K562 (cell line): ENCODE data around the gene BCAS4. TPM values are rescaled to one million over a fixed set of nuclear protein-coding genes. Genes with fewer than 3 reads are reported as not detected.

Source experiments
- ATAC-seq: fragments of 200-7000 bp; cut with Tn5 transposase; 3 replicates; pipeline ENCODE4 v1.9.1; 2020; ENCODE audit warnings: moderate library complexity
- BruUV-seq: library from RNA; stranded (reverse); fragments of 400-500 nt; replicated peaks from 2 replicates; lab custom pipeline; 2021; lab: Mats Ljungman, UMichigan
- CTCF ChIA-PET: fragments of 300-600 bp; formaldehyde crosslinking; extraction: SDS; loops from one replicate; lab custom pipeline; 2021; ENCODE audit warnings: low intra/inter-chr PET ratio; lab: Yijun Ruan, JAX
- POLR2A ChIA-PET: fragments of 300-600, 350-650 bp; sonication (Branson Sonifier 250); formaldehyde crosslinking; extraction: SDS; loops from one replicate; lab custom pipeline; 2021; ENCODE audit warnings: antibody characterized with exemption, inconsistent platforms; lab: Yijun Ruan, JAX
- DNase-seq, 4 experiments: peaks; one replicate each; pipeline versions ENCODE4 v3.0.0 to v3.0.0-alpha.2; 2011 to 2018; ENCODE audit warnings: low spot score in 3 of 4, mixed read lengths in 3 of 4; ENCODE audit errors: extremely low read depth in 1 of 4
- FAIRE-seq: peaks from 2 replicates; lab custom pipeline; 2011; peaks lifted over from hg19 to GRCh38; lab: Jason Lieb, UNC
- H2AFZ ChIP-seq: 2 replicates; pipeline ENCODE4 v1.6.0; 2011; ENCODE audit warnings: low read depth, low read length, control low read depth, inconsistent platforms
- H3K27ac ChIP-seq: fragments of 200-600 bp; 3 replicates; pipeline ENCODE4 v1.8.0; 2011; ENCODE audit warnings: low read depth, mild to moderate bottlenecking, control low read depth, inconsistent platforms, low read length, moderate library complexity, mixed read lengths; ENCODE audit errors: extremely low read depth
- H3K27me3 ChIP-seq, 2 experiments: fragments of 300-600 bp in 1 of 2; 2 replicates in 1 of 2; 3 replicates in 1 of 2; pipeline versions ENCODE4 v1.6.0 to v1.8.0; 2011; ENCODE audit warnings: inconsistent platforms in 2 of 2, low read length in 2 of 2, mild to moderate bottlenecking in 1 of 2, mixed read lengths in 1 of 2, moderate library complexity in 1 of 2; ENCODE audit not compliant: control insufficient read depth in 2 of 2, insufficient read depth in 2 of 2
- H3K36me3 ChIP-seq: fragments of 300-600 bp; 3 replicates; pipeline ENCODE4 v1.8.0; 2011; ENCODE audit warnings: mild to moderate bottlenecking, low read length, inconsistent platforms; ENCODE audit not compliant: control insufficient read depth, insufficient read depth
- H3K4me1 ChIP-seq, 2 experiments: fragments of 200-600 bp in 1 of 2; replicated peaks in 1 of 2; 2 replicates in 1 of 2; 3 replicates in 1 of 2; pipeline versions ENCODE4 v1.5.1 to v1.8.0; 2011; ENCODE audit warnings: inconsistent platforms in 2 of 2, low read length in 2 of 2, mild to moderate bottlenecking in 1 of 2, mixed read lengths in 1 of 2, moderate library complexity in 1 of 2; ENCODE audit not compliant: control insufficient read depth in 2 of 2, insufficient read depth in 2 of 2
- H3K4me2 ChIP-seq: 2 replicates; pipeline ENCODE4 v1.6.1; 2011; ENCODE audit warnings: low read length, control low read depth, inconsistent platforms, mixed read lengths; ENCODE audit not compliant: insufficient read depth
- H3K4me3 ChIP-seq: fragments of 200-600 bp; sonication (generic), shearing (Covaris generic); 2 replicates; pipeline ENCODE4 v1.5.1; 2016; ENCODE audit warnings: control low read depth, inconsistent platforms
- H3K79me2 ChIP-seq: fragments of 200-600 bp; 3 replicates; pipeline ENCODE4 v1.8.0; 2011; ENCODE audit warnings: low read length, inconsistent platforms; ENCODE audit not compliant: control insufficient read depth, insufficient read depth
- H3K9ac ChIP-seq, 2 experiments: 2 replicates each; pipeline versions ENCODE4 v1.6.0 to v1.6.1; 2011; ENCODE audit warnings: low read depth in 2 of 2, low read length in 2 of 2, control low read depth in 1 of 2, inconsistent platforms in 1 of 2, mild to moderate bottlenecking in 1 of 2, mixed read lengths in 1 of 2; ENCODE audit not compliant: insufficient read depth in 1 of 2
- H3K9me1 ChIP-seq: one replicate; pipeline ENCODE4 v1.6.0; 2011; ENCODE audit warnings: inconsistent platforms, mild to moderate bottlenecking, low read length, moderate library complexity; ENCODE audit not compliant: control insufficient read depth, insufficient read depth
- H3K9me3 ChIP-seq: replicated peaks from 2 replicates; pipeline ENCODE4 v1.5.1; 2011; ENCODE audit warnings: low read depth, low read length, inconsistent platforms; ENCODE audit not compliant: control insufficient read depth, insufficient read depth
- H4K20me1 ChIP-seq: replicated peaks from 2 replicates; pipeline ENCODE4 v1.6.1; 2011; ENCODE audit warnings: low read length, inconsistent platforms, mixed read lengths; ENCODE audit not compliant: control insufficient read depth, insufficient read depth
- MEIS2 ChIP-seq: fragments of 450-650 bp; IDR thresholded peaks from 2 replicates; pipeline ENCODE4 v1.6.1; 2014; ENCODE audit warnings: mild to moderate bottlenecking; ENCODE audit not compliant: partially characterized antibody
- NCOA2 ChIP-seq, 2 experiments: fragments of 450-650 bp; IDR thresholded peaks; 2 replicates each; pipeline ENCODE4 v1.6.1; 2018; ENCODE audit warnings: mild to moderate bottlenecking in 2 of 2, moderate library complexity in 1 of 2; ENCODE audit not compliant: partially characterized antibody in 2 of 2
- SPI1 ChIP-seq: IDR thresholded peaks from 2 replicates; pipeline ENCODE4 v1.6.1; 2011; ENCODE audit warnings: low read depth, low read length, control low read depth, borderline replicate concordance
- TAF1 ChIP-seq: IDR thresholded peaks from 2 replicates; pipeline ENCODE4 v1.6.1; 2011; ENCODE audit warnings: mild to moderate bottlenecking, low read length, moderate library complexity; ENCODE audit not compliant: insufficient read depth, control insufficient read depth, severe bottlenecking; ENCODE audit errors: extremely low read depth
- WGBS: fragments of 100-300 bp; shearing (Covaris generic); methylation state at CpG from one replicate; pipeline ENCODE4 v1.1.6; 2016; ENCODE audit warnings: low coverage, mixed read lengths; ENCODE audit not compliant: insufficient coverage; ENCODE audit errors: missing lambda C conversion rate; 5-methylcytosine and 5-hydroxymethylcytosine counted together
- in situ Hi-C: fragments of 300-500 bp; cut with MboI; formaldehyde crosslinking; loops from 4 replicates; pipeline ENCODE4 v1.15.0; 2018; ENCODE audit warnings: inconsistent platforms, mixed read lengths
- intact Hi-C: fragments of 100-400 bp; cut with micrococcal nuclease; formaldehyde crosslinking; loops from 2 replicates; pipeline ENCODE4 v1.14.2; 2022
- polyA plus RNA-seq, 8 experiments: library from polyadenylated mRNA; depleted of rRNA in 4 of 8; stranded (reverse) in 5 of 8; unstranded in 3 of 8; fragments of >200 nt; fragmentation: Nextera tagmentation in 2 of 8; fragmentation: Illumina TruSeq in 1 of 8; extraction: Ambion mirVana in 2 of 8; extraction: Trizol in 1 of 8; gene quantifications; 2 replicates each; pipeline versions ENCODE4 v1.2.1 to v1.2.3, GENCODE V29; 2011 to 2014; ENCODE audit warnings: inconsistent platforms in 1 of 8, missing spikeins in 1 of 8
- total RNA-seq, 7 experiments: library from RNA; depleted of rRNA in 6 of 7; stranded (reverse); fragments of >200 nt in 6 of 7; fragmentation: Illumina TruSeq in 2 of 7; extraction: Trizol in 2 of 7; gene quantifications; 2 replicates each; pipeline versions ENCODE4 v1.2.1 to v1.2.3, GENCODE V29; 2011 to 2021; ENCODE audit warnings: low replicate concordance in 1 of 7
- TF ChIP-seq, protein P1 (sequence below): fragments of 450-650 bp; IDR thresholded peaks from 2 replicates; pipeline ENCODE4 v1.6.1; 2016
- TF ChIP-seq, protein P2 (sequence below), 2 experiments: IDR thresholded peaks in 1 of 2; conservative IDR thresholded peaks in 1 of 2; 2 replicates each; pipeline ENCODE4 v1.6.1; 2016; ENCODE audit warnings: low read depth in 2 of 2, mild to moderate bottlenecking in 1 of 2, missing compliant biosample characterization in 1 of 2, missing genetic modification characterization in 1 of 2, moderate library complexity in 1 of 2
- TF ChIP-seq, protein P3 (sequence below), 3 experiments: fragments of 200-800 bp in 1 of 3; fragments of 250-450 bp in 1 of 3; fragments of 450-650 bp in 1 of 3; sonication (Bioruptor Pico) in 1 of 3; sonication (Bioruptor generic) in 1 of 3; formaldehyde crosslinking in 1 of 3; IDR thresholded peaks; 2 replicates each; pipeline versions ENCODE4 v1.6.1 to v1.8.0; 2016 to 2022; ENCODE audit warnings: mild to moderate bottlenecking in 2 of 3, missing genetic modification characterization in 2 of 3, missing compliant biosample characterization in 1 of 3, moderate library complexity in 1 of 3

BCAS4 gene
- total and polyA plus RNA-seq, 9 of the 15 experiments (the other 6 are each of a cell fraction or from before 2014, with no cell fraction given): 0.15 to 2.3 (median 0.47) TPM

DNA sequence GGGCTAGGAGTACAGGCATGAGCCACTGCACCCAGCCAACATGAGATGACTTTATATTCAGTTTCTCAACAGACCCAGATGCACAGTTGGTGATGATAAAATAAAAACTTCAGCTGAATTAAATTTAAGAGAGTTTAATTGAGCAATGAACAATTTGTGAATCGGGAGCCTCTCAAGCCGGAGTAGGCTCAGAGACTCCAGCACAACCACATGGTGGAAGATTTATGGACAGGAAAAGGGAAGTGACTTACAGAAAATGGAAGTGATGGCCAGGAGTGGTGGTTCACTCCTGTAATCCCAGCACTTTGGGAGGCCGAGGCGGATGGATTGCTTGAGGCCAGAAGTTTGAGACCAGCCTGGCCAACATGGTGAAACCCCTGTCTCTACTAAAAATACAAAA is 10.4 kb upstream of the BCAS4 start:
- CTCF ChIA-PET: no interaction called here
- no peak for ATAC-seq
- H3K4me2 ChIP-seq: no peak overlapping the region
- no peaks in the 10 kb centered on the region for H3K9me3 ChIP-seq
- WGBS: 61% methylated on average over 4 of the region's 4 CpGs
- no peaks in the 10 kb centered on the region for H3K9me1 ChIP-seq
- no peak overlapping the region for H2AFZ ChIP-seq
- no peak overlapping the region for H3K4me3 ChIP-seq
- no peaks in the 10 kb centered on the region for H4K20me1 ChIP-seq
- peaks cover 2 to 8% of the 10 kb centered on the region in 2 experiments; a peak in 3 of 5 replicates for H3K4me1 ChIP-seq
- no peaks in the 10 kb centered on the region for H3K36me3 ChIP-seq
- no peak overlapping the region for H3K27ac ChIP-seq
- intact Hi-C loops: no loop called here
- POLR2A ChIA-PET: interaction anchor here (0.6 to 1.0 kb wide), 4 partner anchors 33 to 1507 kb away, joined by 3 read pairs; partner anchors contain the start of gene ZNFX1
- H3K79me2 ChIP-seq: no peaks in the 10 kb centered on the region
- H3K27me3 ChIP-seq: no peaks in the 10 kb centered on the region
- DNase-seq: no peak
- no TSS peak for BruUV-seq
- TF ChIP-seq MEIS2 (peak; percentile 66), SPI1 (peak; percentile 85), NCOA2 (IDR thresholded peaks at IDR 0.05; ENCODE audit: partially characterized antibody in 2 of 2) (no peak), TAF1 (no peak)
- TF ChIP-seq, protein P1, sequence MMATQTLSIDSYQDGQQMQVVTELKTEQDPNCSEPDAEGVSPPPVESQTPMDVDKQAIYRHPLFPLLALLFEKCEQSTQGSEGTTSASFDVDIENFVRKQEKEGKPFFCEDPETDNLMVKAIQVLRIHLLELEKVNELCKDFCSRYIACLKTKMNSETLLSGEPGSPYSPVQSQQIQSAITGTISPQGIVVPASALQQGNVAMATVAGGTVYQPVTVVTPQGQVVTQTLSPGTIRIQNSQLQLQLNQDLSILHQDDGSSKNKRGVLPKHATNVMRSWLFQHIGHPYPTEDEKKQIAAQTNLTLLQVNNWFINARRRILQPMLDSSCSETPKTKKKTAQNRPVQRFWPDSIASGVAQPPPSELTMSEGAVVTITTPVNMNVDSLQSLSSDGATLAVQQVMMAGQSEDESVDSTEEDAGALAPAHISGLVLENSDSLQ: peak; percentile 52; the same call in 1 of the 2 replicates
- TF ChIP-seq, protein P2, sequence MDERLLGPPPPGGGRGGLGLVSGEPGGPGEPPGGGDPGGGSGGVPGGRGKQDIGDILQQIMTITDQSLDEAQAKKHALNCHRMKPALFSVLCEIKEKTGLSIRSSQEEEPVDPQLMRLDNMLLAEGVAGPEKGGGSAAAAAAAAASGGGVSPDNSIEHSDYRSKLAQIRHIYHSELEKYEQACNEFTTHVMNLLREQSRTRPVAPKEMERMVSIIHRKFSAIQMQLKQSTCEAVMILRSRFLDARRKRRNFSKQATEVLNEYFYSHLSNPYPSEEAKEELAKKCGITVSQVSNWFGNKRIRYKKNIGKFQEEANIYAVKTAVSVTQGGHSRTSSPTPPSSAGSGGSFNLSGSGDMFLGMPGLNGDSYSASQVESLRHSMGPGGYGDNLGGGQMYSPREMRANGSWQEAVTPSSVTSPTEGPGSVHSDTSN (CRISPR knock-in tag; IDR thresholded peaks at IDR 0.05; ENCODE audit: low read depth): no peak
- TF ChIP-seq, protein P2 (tag; conservative IDR thresholded peaks at IDR 0.05; ENCODE audit: low read depth): peak; percentile 44
- TF ChIP-seq, protein P3, sequence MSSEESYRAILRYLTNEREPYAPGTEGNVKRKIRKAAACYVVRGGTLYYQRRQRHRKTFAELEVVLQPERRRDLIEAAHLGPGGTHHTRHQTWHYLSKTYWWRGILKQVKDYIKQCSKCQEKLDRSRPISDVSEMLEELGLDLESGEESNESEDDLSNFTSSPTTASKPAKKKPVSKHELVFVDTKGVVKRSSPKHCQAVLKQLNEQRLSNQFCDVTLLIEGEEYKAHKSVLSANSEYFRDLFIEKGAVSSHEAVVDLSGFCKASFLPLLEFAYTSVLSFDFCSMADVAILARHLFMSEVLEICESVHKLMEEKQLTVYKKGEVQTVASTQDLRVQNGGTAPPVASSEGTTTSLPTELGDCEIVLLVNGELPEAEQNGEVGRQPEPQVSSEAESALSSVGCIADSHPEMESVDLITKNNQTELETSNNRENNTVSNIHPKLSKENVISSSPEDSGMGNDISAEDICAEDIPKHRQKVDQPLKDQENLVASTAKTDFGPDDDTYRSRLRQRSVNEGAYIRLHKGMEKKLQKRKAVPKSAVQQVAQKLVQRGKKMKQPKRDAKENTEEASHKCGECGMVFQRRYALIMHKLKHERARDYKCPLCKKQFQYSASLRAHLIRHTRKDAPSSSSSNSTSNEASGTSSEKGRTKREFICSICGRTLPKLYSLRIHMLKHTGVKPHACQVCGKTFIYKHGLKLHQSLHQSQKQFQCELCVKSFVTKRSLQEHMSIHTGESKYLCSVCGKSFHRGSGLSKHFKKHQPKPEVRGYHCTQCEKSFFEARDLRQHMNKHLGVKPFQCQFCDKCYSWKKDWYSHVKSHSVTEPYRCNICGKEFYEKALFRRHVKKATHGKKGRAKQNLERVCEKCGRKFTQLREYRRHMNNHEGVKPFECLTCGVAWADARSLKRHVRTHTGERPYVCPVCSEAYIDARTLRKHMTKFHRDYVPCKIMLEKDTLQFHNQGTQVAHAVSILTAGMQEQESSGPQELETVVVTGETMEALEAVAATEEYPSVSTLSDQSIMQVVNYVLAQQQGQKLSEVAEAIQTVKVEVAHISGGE (CRISPR knock-in tag; IDR thresholded peaks at IDR 0.05): peak in 1 of 3 experiments; percentile 68; a peak in 2 of 6 replicates
- TF ChIP-seq, all 486 proteins: peak for 5
- no peak for FAIRE-seq
- in situ Hi-C loops: no loop called here
- H3K9ac ChIP-seq: no peak overlapping the region
